Natural killer cell (primary cell): ENCODE data around the gene CLNK. TPM values are rescaled to one million over a fixed set of nuclear protein-coding genes. Genes with fewer than 3 reads are reported as not detected.

Experiments
- ATAC-seq, 3 donors: fragments of 150-1000 bp in 2 of 3; fragments of 200-7000 bp in 1 of 3; cut with Tn5 transposase; 1 replicate in 1 of 3; 2 replicates in 2 of 3; pipeline ENCODE4 v1.10.0; 2021; ENCODE audit warnings: mild to moderate bottlenecking in 2 of 3, moderate library complexity in 2 of 3
- DNase-seq, 2 donors: peaks; one replicate each; pipeline versions ENCODE4 v3.0.0 to v3.0.0-alpha.2; 2013 to 2021; ENCODE audit warnings: mixed read lengths in 1 of 2
- H3K27ac ChIP-seq: one replicate; pipeline ENCODE4 v1.5.1; 2013; ENCODE audit warnings: mild to moderate bottlenecking, low read length
- H3K27me3 ChIP-seq: one replicate; pipeline ENCODE4 v1.6.1; 2013; ENCODE audit warnings: low read length; ENCODE audit not compliant: control insufficient read depth, insufficient read depth
- H3K36me3 ChIP-seq: one replicate; pipeline ENCODE4 v1.6.1; 2013; ENCODE audit warnings: low read length; ENCODE audit not compliant: control insufficient read depth, insufficient read depth
- H3K4me1 ChIP-seq: one replicate; pipeline ENCODE4 v1.6.1; 2013; ENCODE audit warnings: low read length; ENCODE audit not compliant: control insufficient read depth, insufficient read depth
- H3K4me3 ChIP-seq: one replicate; pipeline ENCODE4 v1.5.1; 2013; ENCODE audit warnings: low read length
- H3K9me3 ChIP-seq: one replicate; pipeline ENCODE4 v1.6.1; 2013; ENCODE audit warnings: low read length; ENCODE audit not compliant: control insufficient read depth, insufficient read depth
- H3K27ac Mint-ChIP-seq, 2 donors: one replicate each; pipeline ENCODE4 v1.8.0; 2022; ENCODE audit warnings: mild to moderate bottlenecking in 2 of 2, mixed read lengths in 2 of 2, moderate library complexity in 1 of 2
- H3K27me3 Mint-ChIP-seq, 2 donors: one replicate each; pipeline ENCODE4 v1.8.0; 2022; ENCODE audit warnings: low read depth in 2 of 2, mixed read lengths in 2 of 2
- H3K36me3 Mint-ChIP-seq: one replicate; pipeline ENCODE4 v1.8.0; 2022; ENCODE audit warnings: mixed read lengths
- H3K4me1 Mint-ChIP-seq, 2 donors: one replicate each; pipeline ENCODE4 v1.8.0; 2022; ENCODE audit warnings: mixed read lengths in 2 of 2
- H3K4me3 Mint-ChIP-seq: one replicate; pipeline ENCODE4 v1.8.0; 2022; ENCODE audit warnings: mild to moderate bottlenecking, moderate library complexity, mixed read lengths
- H3K9me3 Mint-ChIP-seq, 2 donors: one replicate each; pipeline ENCODE4 v1.8.0; 2022; ENCODE audit warnings: mixed read lengths in 2 of 2
- CTCF ChIP-seq: fragments of 200-600 bp; IDR thresholded peaks from one replicate; pipeline ENCODE4 v1.8.0; 2022; ENCODE audit warnings: antibody characterized with exemption
- WGBS: methylation state at CpG from one replicate; pipeline ENCODE4 v1.1.7; 2013; ENCODE audit warnings: missing lambda C conversion rate; ENCODE audit not compliant: insufficient coverage; 5-methylcytosine and 5-hydroxymethylcytosine counted together
- intact Hi-C: fragments of 100-400 bp; cut with micrococcal nuclease; formaldehyde crosslinking; loops from one replicate; pipeline ENCODE4 v1.14.2; 2022
- total RNA-seq, 4 donors: library from RNA; stranded (reverse); fragments of 120-200 nt in 1 of 4; gene quantifications; one replicate each; pipeline versions ENCODE4 v1.2.3 to v1.2.4, GENCODE V29; 2013 to 2022

CLNK gene
- total RNA-seq, 3 donors from 2014 or later (not counting 1 experiment from before 2014, with no cell fraction given) = 1.00 to 1.1 (median 1.0) TPM

GRCh38 chr4:10662937-10663336 lies 21.6 kb downstream of the CLNK start:
- no peak for ATAC-seq
- H3K27me3 Mint-ChIP-seq = no peaks in the 10 kb centered on the region
- Histone ChIP-seq H3K4me1 (peaks cover 7% of the 10 kb centered on the region), H3K36me3 (no peaks in the 10 kb centered on the region), H3K4me3 (no peak overlapping the region), H3K27ac (no peak overlapping the region), H3K27me3 (no peaks in the 10 kb centered on the region), H3K9me3 (no peaks in the 10 kb centered on the region)
- H3K27ac Mint-ChIP-seq = no peak overlapping the region
- intact Hi-C loops = no loop called here
- WGBS = 92% methylated on average over 5 of the region's 5 CpGs
- no peaks in the 10 kb centered on the region for H3K36me3 Mint-ChIP-seq
- no peak for TF ChIP-seq CTCF
- no peak for DNase-seq
- H3K9me3 Mint-ChIP-seq = no peaks in the 10 kb centered on the region
- H3K4me1 Mint-ChIP-seq = peaks cover 18 to 21% of the 10 kb centered on the region in 2 donors
- no peak overlapping the region for H3K4me3 Mint-ChIP-seq

GRCh38 chr4:10661047-10661446 lies 23.5 kb downstream of the CLNK start:
- no peak for TF ChIP-seq CTCF
- Histone ChIP-seq H3K4me3 (no peak overlapping the region), H3K27me3 (no peaks in the 10 kb centered on the region), H3K36me3 (no peaks in the 10 kb centered on the region), H3K4me1 (peaks cover 7% of the 10 kb centered on the region), H3K27ac (no peak overlapping the region), H3K9me3 (no peaks in the 10 kb centered on the region)
- intact Hi-C loops = no loop called here
- no peak overlapping the region for H3K4me3 Mint-ChIP-seq
- no peak for DNase-seq
- no peaks in the 10 kb centered on the region for H3K36me3 Mint-ChIP-seq
- no peak for ATAC-seq
- H3K27ac Mint-ChIP-seq = no peak overlapping the region
- 88% methylated on average over 3 of the region's 3 CpGs for WGBS
- H3K4me1 Mint-ChIP-seq = peaks cover 25 to 27% of the 10 kb centered on the region in 2 donors
- no peaks in the 10 kb centered on the region for H3K27me3 Mint-ChIP-seq
- no peaks in the 10 kb centered on the region for H3K9me3 Mint-ChIP-seq

GRCh38 chr4:10659251-10659650 lies 25.3 kb downstream of the CLNK start:
- Histone ChIP-seq H3K27ac (no peak overlapping the region), H3K36me3 (no peaks in the 10 kb centered on the region), H3K4me1 (peaks cover 2% of the 10 kb centered on the region), H3K9me3 (no peaks in the 10 kb centered on the region), H3K4me3 (no peak overlapping the region), H3K27me3 (no peaks in the 10 kb centered on the region)
- Mint-ChIP-seq H3K27me3 (no peaks in the 10 kb centered on the region), H3K27ac (no peak overlapping the region), H3K4me3 (no peak overlapping the region), H3K4me1 (peaks cover 17 to 21% of the 10 kb centered on the region in 2 donors), H3K36me3 (no peaks in the 10 kb centered on the region), H3K9me3 (no peaks in the 10 kb centered on the region)
- intact Hi-C loops = no loop called here
- no peak for TF ChIP-seq CTCF
- ATAC-seq = no peak
- DNase-seq = no peak
- WGBS = 92% methylated on average over 4 of the region's 6 CpGs

GRCh38 chr4:10656988-10657387 lies 27.6 kb downstream of the CLNK start:
- no peaks in the 10 kb centered on the region for H3K36me3 Mint-ChIP-seq
- no peak for TF ChIP-seq CTCF
- H3K27ac ChIP-seq = no peak overlapping the region
- no peak for ATAC-seq
- no peaks in the 10 kb centered on the region for H3K27me3 Mint-ChIP-seq
- peak overlapping the region; percentile 55 for H3K4me3 Mint-ChIP-seq
- WGBS = 86% methylated on average over 2 of the region's 2 CpGs
- peak overlapping the region; percentile 0 to 5 for H3K27ac Mint-ChIP-seq
- no peaks in the 10 kb centered on the region for H3K27me3 ChIP-seq
- H3K4me3 ChIP-seq = no peak overlapping the region
- intact Hi-C loops = no loop called here
- H3K9me3 ChIP-seq = no peaks in the 10 kb centered on the region
- H3K4me1 Mint-ChIP-seq = peaks cover 14 to 15% of the 10 kb centered on the region in 2 donors
- H3K36me3 ChIP-seq = no peaks in the 10 kb centered on the region
- H3K4me1 ChIP-seq = no peaks in the 10 kb centered on the region
- H3K9me3 Mint-ChIP-seq = no peaks in the 10 kb centered on the region
- DNase-seq = no peak
